HG03457 (cell line): ENCODE results near the gene LCN2.

Experiments
- ATAC-seq: cut with Tn5 transposase; IDR thresholded peaks from one replicate; pipeline ENCODE4 v1.9.1; 2021; ENCODE audit warnings: moderate number of reproducible peaks; ENCODE audit not compliant: unreplicated experiment

LCN2 gene

DNA sequence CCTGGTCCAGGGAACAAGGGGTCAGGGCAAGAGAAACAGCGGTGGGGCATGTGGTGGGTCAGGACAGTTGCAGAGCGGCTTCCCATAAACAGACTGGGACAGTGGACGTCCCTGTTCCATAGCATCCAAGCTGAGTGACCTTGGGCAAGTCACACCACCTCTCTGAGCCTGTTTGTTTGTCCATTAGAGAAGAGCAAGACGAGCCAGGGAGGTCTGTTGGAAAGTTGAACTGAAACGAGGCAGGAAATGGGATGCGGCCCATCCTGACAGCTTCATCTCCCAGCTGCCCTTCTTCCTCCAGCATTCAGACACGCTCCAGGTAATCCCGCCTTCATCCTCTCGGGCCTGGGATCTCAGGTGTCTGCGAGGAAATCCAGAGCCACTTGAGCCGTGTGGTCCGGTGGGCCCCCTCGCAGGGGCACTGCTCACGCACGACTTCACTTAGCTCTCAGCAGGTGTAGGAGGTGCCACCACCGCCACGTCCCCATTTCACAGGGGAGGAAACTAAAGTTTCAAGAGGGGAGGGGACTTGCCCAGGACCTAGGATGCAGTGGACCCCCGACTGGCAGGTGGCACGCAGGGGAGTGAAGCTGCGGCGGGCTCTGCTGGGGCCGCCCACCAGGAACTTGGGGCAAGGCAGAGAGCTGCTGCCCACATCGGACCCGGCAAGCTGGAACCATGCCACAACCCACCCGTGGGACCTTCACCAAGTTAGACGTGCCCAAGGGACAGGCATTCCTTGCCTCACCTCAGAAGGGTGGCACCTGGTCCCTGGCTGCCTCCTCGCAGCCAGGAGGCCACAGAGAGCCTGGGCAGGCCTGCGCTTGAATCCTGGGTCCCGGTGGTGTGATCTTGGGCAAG, 34.7 kb upstream of the LCN2 start:
- no peak for ATAC-seq

DNA sequence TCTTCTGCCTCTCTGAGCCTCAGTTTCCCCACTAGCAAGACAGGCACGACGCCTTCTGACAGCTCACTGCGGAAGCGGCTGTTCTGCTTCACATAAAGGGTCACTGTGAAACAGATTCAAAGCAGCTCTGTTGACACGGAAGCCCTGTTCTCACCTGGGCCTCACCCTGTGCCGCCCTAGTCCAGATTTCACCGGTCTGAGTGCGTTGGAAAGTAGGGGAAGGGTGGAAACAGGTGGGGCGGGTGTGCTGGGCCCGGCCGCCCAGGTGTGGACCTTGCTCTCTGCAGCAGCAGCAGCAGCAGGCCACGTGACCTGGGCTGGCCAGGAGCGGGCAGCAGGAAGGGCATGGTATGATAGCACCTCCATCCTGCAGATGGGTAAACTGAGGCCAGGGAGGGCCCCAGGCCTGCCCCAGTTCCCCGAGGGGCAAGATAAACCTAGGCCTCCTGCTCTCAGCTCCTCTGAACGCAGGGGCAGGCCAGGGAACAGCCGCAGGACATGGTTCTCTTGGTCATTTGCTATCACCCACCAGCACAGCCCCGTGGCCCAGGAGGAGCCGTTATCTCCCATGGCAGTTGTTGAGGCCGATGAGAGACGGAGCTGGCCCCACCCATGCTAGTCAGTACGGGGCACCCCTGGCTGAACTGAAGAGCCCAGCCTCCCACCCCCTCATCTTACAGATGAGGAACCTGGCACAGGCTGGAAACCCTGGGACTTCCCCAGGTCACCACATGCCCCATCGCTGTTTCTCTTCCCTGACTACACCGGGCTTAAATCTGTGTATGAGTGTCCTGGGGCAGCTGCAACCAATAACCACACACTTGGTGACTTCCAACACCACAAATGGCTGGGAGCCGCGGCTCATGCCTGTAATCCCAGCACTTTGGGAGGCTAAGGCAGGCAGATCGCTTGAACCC, 33.8 kb upstream of the LCN2 start:
- no peak for ATAC-seq

DNA sequence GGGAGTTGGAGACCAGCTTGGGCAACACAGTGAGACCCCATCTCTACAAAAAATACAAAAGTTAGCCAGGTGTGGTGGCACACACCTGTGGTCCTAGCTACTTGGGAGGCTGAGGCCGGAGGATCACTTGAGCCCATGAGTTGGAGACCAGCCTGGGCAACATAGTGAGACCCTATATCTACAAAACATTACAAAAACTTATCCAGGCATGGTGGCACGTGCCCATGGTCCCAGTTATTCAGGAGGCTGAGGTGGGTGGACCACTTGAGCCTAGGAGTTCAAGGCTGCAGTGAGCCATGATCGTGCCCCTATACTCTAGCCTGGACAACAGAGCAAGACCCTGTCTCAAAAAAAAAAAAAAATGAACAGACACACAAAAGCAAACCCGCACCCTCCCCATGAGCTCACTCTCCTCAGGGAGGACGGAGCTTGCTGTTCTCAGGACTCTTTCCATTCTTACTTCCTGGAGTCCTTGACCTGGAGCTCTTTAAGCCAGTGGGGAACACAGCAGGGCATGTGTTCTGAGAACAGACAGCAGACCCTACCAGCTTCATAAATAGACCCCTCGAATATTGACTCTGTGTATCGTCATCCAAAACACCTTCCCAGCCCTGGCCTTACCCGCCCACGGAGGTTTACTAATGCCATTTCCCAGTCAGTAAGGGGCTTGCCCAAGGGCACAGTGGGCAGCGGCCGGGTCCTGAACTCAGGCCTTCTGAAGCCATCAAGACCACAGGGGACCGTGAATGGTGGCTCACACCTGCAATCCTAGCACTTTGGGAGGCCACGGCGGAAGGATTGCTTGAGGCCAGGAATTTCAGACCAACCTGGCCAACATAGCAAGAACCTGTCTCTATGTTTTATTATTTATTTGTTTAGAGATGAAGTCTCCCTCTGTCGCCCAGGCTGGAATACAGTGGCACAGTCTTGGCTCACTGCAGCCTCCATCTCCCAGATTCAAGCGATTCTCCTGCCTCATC, 32.9 kb upstream of the LCN2 start:
- ATAC-seq: no peak

DNA sequence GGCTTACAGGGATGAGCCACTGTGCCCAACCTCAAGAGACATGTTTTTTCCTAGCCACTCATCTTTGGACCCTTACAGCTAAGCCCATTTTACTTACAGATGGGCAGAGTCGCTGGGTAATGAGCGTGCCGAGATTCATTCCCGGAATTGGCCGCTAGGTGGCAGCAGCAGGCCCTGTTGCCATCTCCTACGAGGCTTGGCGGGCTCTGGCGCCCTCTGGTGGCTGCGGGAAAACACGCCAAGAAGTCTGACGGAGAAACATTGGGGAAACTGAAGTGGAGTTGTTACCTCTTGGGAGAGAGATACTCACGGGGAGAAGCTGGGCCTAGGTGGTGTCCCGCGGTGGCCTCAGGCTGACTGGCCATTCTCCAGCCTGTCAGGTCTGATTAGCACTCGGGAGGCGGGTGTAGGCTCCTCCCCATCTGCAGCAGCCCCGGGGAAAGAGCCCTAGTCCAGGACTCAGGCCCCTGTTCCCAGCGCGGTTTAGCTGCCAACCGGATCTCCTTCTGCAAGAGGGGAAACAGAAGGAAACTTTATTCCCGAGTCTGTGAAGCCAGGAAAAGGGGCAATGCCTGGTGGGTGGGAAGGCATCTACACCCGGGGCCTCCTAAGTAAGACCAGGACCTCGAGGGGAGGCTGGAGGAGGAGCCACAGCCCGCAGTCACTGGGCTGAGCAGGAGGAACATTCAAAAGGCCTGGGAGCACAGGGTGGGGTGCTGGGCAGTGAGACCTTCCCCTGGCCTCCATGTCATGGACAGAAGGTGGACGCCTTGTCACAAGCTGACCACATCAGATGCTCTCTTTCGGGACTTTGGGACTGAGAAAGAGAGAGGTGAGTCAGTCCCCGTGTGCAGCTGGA, 31.4 kb upstream of the LCN2 start:
- no peak for ATAC-seq

DNA sequence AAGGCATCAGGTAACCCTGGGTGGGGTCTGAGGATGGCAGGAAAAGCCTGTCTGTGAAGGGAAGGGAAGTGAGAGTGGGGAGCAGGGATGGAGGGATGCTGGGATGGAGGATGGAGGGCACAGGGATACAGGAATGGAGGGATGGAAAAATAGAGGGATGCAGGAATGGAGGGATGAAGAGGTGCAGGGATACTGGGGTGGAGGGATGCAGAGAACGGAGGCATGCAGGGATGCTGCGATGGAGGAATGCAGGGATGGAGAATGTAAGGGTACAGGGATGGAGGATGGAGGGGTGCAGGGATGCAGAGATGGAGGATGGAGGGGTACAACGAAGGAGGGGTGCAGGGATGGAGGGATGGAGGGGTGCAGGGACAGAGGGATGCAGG, 30.8 kb upstream of the LCN2 start:
- ATAC-seq: no peak

DNA sequence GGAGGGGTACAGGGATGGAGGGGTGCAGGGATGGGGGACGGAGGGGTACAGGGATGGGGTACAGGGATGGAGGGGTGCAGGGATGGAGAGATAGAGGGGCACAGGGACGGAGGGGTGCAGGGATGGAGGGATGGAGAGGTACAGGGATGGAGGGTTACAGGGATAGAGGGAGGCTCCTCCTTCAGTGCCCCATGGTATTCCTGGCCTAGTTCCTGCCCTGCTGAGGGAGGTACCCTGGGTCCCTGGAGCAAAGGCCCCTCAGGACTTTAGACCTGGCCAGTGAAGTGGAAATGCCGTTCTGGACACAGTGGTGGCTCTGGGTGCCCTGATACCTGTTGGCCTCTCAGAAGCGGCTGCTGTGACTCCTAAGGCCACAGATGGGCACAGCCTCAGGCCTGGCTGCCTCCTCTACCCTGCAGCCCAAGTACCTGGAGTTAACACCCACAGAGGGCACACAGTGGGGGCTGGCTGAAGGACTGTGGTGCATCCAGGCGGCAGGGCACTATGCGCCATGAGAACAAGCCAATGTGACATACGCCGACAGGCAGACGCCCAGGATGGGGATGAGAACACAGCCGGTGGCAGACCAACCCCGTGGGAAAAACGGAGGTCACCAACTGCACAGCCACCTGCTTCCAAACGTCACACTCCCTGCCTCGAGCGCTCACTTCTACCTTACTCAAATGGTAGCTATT, 30.1 kb upstream of the LCN2 start:
- no peak for ATAC-seq

DNA sequence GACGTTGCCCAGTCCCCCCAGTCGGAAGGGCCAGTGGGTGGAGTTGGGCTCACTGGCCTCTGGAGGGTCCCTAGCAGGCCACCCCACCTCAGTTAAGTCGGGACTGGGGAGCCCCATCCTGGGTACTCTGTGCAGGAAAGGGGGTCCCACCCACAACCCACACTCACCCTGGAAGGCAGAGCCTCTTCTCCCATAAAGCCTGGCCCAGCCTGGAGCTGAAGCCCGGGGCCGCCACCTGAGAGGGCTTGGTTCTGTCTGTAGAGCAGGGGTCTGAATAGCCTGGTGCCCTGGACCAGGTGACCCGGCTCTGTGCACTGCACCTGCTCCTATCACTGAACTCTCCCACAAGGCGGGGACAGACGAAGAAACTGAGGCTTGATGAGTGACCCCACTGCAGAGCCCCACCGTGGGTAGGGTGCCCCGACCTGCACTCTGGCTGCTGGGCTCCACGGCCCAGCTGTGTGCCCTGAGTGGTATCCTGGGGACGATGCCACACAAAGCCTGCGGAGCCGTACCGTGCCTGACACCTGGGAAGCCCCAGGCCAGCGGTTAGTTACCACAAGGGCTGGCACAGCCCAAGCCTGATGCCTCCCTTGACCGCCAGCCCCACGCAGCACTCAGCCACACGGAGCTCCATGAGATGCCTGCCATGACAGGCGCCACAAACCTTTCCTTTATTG, 29.1 kb upstream of the LCN2 start:
- no peak for ATAC-seq

DNA sequence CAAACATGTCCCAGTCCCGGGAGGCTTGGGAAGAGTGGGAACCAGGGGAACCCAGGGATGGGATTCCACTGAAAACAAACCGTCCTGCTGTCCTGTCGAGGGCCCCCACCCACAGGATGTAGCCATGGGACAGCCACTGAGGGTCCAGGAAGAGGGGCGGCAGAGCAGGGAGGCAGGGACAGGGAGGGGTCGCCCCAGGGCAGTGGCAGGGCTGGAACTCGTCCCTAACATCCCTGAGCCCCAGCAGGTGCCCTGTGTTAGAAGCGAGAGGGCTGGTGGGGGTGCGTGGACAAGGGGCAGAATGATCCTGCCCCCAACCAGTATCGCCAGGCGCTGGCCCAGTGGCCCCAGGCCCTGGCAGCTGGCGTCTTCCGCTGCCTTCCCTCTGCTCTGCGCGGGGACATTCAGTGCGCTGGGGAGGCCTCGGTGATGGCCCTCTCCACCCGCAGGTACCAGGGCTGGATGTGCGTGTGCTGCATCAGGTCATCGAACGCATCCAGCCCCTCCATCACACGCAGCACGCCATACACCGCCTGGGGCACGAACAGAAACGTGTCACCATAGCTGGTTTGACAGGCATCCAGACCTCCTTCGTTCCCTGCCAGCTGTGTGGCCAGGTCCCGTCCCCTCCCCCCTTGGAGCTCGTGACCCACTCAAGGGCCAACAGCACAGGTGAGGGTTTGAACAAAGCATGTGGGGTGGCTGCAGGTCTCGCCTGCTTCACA, 28.4 kb upstream of the LCN2 start:
- no peak for ATAC-seq

DNA sequence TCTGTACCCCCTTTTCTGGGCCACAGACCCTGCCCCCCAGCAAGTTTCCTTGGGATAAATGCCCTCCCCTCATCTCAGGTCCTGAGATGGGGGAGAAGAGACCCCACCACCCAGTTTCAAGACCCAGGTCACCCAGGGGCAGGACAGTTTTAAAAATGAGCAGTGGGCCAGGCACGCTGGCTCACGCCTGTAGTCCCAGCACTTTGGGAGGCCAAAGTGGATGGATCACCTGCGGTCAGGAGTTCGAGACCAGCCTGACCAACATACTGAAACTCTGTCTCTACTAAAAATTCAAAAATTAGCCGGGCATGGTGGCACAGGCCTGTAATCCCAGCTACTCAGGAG, 27.8 kb upstream of the LCN2 start:
- no peak for ATAC-seq

DNA sequence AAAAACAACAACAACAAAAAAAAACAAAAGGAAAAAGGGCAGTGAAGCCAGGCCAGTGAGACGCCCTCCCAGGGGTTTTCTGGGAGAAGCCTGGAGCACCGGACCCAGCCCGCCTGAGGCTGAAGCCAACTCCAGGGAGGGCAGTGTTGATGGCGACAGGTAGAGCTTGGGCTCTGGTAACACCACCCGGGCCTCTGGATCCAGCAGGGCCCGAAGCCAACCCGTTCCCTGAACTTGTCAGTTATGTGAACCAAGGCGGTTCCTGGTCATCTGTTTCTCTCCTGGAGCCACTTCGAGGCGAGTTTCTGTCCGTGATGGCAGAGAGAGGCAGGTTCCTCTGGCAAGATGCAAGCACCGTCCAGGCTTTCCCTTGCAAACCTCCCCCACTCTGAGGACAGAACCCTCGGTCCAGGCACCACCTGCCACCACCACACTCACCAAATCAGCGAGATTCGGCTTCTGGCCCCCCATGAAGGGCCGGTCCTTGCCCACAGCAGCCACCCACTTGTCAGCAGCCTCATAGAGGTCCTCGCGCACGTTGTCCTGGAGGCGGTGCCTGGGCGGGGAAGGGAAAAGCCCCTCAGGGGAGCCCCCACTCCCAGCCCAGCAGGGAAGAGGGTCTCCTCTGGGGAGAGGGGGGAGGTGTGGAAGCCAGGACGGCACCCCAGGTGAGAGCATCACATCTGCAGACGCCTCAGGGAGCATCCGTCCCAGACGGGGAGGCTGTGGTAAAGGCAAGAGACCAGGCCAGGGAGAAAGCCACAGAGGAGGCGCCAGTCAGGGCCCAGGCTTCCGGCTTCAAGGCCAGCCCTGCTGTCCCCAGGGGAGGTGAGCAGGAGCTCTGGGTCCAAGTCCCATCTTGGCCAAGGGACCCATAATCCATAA, 27.1 kb upstream of the LCN2 start:
- ATAC-seq: no peak

DNA sequence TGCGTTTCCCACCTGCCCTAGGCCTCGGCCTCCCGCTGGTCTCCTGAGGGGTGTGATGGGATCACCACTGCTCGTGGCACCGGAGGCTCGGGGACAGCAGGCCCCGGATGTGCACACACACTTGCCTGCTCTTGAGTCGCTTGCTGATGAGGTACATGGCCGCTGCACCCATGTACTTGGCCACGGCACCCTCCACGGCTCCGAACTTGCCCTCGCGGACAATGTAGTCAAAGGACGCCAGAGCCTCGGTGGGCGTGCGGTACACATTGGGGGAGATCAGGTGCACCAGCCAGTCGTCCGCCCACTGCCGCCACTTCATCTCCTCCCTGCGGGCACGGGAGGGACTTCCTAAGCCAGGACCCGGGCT, 26.5 kb upstream of the LCN2 start:
- no peak for ATAC-seq

DNA sequence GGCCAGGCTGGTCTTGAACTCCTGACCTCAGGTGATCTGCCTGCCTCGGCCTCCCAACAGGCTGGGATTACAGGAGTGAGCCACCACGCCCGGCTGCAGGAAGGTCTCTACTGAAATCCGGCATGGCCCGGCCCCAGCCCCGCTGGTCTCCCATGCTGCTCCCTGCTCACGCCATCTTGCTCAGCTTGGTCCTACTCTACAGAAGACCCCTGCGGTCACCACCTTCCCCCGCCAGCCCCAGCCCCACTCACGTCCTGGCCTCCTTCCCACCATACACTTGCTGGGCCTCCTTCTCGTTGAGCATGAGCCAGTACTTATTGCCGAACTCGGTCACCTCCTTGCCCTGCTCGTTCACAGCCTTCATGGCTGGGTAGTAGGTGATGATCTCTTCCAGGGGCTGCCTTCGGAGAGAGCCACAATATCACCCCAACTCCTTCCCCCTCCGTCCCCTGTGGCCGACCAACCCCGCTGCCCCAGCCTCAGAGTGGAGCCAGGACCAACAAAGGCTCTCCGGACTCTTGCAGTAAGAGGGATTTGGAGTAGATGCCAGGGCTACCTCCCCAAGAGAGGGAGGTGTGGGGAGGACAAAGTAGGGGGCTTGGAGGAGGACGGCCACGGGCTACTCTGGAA, 25.7 kb upstream of the LCN2 start:
- no peak for ATAC-seq

DNA sequence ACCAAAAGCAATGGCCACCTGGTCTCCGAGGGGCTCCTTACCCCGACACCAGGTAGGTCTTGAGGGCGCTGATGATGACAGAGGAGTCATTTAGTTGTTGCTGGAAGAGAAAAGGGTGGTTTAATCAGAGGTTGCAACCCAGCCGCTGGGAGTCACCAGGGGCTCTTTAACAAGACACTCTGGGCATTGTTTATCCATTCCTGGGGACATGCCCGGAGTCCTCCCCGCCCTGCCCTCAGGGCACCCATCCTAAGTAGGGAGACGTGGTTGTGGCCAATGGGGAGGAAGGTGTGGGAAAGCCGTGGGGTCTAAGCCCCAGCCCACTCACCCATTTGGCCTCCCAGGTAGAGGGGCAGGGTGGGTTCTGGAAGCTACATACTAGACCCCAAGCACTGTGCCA, 24.8 kb upstream of the LCN2 start:
- ATAC-seq: no peak

DNA sequence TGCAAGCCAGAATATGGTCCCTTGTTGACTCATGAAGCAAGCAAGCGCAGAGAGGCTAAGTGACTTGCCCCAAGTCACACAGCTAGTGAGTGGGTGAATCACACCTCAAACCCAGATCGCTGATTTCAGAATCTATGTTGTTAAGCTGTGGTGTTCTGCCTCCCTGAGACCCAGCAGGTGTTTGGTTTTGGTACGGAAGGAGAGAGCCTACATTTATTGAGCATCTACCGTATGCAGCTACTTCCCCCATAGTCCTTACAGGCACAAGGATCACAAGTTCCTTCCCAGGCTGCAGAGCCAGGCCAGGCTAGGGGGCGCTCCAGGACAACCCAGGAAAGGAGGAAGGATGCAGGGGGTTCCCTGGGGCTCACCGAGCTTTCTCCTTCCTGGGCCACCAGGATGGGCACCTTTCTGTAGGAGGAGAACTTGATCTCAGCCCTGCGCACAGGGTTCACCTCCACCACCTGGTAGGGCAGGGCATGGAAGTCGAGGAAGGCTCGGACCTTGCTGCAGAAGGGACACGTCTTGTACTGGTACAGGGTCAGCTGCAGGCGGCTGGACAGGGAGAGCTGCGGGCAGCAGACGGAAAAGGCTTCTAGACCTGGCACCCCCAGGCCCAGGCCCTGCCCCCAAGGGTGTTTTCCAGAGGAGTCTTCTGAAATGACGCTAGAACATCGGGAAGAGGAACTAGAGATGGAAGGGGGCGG, 24.2 kb upstream of the LCN2 start:
- ATAC-seq: no peak

DNA sequence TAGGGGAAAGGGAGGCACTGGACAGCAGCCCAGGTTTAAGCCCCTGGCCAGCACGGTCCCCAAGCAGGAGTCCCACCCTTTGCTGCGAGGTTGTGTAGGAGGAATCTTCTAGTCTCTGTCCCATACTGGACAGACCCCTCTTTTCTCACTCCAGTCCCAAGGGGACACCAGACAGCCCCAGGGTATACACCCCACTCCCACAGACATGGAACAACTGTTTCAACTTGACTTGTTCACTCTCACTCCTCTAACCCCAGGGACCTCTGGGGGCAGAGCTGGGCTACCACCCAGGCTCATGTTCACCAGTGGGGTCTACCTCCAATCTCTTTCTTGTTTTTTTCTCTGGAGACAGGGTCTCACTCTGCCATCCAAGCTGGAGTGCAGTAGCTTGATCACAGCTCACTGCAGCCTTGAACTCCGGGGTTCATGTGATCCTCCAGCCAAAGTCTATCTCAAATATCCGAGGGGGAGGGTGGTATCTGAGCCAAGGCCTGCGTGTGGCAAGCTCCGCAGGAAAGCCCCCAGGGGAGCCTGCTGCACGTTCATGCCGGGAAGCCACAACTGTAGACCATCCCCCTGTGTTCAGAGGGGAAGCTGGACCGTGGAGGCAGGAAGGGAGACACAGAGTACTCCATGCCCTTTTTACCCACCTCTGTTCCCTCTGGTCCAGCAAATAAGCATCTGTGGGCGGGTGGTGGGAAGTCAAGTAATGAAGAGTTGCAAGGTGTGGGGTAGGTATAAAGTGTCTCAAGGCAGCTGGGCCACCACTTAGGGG, 23.5 kb upstream of the LCN2 start:
- ATAC-seq: no peak
